GM21786 (cell line): ENCODE data around the gene LINC00237.

Experiments
- ATAC-seq: cut with Tn5 transposase; IDR thresholded peaks from one replicate; pipeline ENCODE4 v1.9.1; 2021; ENCODE audit not compliant: unreplicated experiment

LINC00237 gene

DNA sequence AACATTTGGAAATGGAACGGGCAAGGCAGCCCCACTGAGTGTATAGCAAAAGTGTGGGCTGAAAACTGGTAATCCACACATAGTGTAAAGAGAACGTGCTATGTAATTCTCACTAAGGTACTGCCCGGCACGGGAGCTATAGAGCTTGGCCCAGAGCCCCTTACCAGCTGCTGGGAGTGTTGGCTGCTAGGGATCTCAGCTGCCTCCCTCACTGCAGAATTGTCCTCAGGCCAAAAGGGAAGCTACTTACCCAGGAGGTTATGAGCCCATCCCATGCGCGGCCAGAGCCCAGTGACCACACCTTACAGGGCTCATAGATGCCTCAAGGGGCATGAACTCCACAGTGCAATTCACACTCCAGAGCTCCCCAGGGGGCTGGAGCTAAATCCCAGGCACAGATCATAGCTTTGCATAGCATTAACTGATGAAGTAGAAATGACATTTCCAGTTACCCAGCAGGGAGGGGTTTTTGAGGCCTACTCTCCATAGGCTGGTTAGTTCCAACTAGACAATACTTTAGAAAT, 56.8 kb downstream of the LINC00237 start:
- no peak for ATAC-seq

DNA sequence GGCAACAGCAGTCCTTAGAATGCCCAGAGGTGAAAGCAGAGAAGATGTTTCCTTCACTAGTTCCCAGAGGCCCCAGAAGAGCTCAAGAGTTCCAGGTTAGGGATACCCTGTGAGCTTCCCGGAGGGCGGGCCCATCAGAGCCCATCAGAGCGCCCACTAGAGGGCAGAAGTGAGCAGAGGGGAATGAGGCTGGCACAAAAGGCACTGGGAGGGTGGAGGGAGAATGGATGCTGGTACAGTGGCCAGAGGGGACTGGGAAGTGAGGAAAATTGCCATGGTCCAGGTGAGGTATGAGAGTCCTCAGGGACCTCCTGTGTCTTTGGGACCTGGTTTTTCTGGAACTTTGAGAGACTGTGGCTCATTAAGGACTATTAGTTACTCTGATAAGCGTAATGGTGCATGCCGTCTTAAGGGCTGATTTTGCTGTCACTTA, 57.3 kb downstream of the LINC00237 start:
- no peak for ATAC-seq

DNA sequence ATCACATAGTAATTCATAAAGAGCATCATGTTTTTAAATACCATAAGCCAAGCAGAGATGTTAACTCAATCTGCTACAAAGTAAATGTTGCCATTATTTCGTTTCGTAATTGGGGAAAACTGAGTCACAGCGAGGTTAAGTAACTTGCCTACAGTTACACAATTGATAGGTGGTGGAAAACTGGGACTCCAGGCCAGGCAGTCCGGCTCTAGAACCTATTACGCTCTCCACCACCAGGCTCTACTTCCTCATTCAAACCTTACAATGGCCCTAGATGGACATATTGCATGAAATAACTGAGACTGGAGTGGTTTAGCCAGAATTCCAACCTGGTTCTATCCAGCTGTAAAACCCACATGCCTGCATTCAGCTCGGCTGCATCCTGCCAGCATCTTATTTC, 58.2 kb downstream of the LINC00237 start:
- no peak for ATAC-seq

DNA sequence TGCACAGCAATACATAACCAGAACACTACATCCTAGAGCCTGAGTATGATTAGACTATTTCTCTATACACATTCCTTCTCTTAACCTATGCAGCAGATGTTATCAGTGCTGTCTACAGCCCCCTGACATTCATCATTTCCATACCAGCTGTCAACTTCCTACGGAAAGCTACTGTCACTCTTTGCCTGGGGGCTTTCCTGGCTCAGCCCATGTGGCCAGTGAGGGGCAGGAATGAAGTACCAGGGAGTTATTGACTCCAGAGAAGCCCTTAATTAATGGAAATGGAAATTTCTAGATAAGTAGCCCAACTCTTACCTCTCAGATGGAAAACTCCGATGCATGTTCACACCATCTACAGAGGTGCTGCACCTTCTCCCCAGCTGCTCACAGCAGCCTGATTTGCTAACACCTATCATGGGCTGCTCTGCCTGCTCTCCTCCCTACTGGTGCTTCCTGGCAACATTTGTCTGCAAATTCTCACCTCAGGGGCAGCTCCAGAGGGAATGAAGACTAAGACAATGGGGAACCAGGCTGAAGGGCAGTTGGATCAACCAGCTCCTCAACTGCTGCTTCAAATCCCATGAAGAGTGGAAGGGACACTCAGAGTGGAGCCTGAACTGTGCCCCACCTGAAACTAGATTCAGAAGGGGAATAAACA, 59.6 kb downstream of the LINC00237 start:
- no peak for ATAC-seq
